GM21447 (cell line): ENCODE results near the gene FAHD2A.
"Not testable (repeated sequence)": the region's sequence is repeated elsewhere in the genome, so short reads cannot be mapped to it uniquely, and the experiment has no call there.

Experiments
- ATAC-seq: cut with Tn5 transposase; IDR thresholded peaks from one replicate; pipeline ENCODE4 v1.9.1; 2021; ENCODE audit not compliant: unreplicated experiment

FAHD2A gene

GRCh38 chr2:95433373-95433772 is 30.9 kb downstream of the FAHD2A start:
- ATAC-seq, result not testable (repeated sequence)

- ATAC-seq, result not testable (repeated sequence)
These were observed 31.5 kb downstream of the FAHD2A start for GRCh38 chr2:95433973-95434372.

- ATAC-seq, result not testable (repeated sequence)
These were observed 32.1 kb downstream of the FAHD2A start for GRCh38 chr2:95434507-95435076.

GRCh38 chr2:95435162-95435871 is 32.8 kb downstream of the FAHD2A start:
- not testable (repeated sequence) for ATAC-seq

GRCh38 chr2:95435872-95436209 is 33.3 kb downstream of the FAHD2A start:
- ATAC-seq, result not testable (repeated sequence)

GRCh38 chr2:95442474-95443099 is 40.1 kb downstream of the FAHD2A start:
- ATAC-seq, result not testable (repeated sequence)

- not testable (repeated sequence) for ATAC-seq
These were observed 42.8 kb downstream of the FAHD2A start for GRCh38 chr2:95445317-95445716.

- not testable (repeated sequence) for ATAC-seq
These were observed 60.8 kb downstream of the FAHD2A start for GRCh38 chr2:95463292-95463691.
